ENCODE measurements around the gene ACTG1.

Gene ACTG1

DNA sequence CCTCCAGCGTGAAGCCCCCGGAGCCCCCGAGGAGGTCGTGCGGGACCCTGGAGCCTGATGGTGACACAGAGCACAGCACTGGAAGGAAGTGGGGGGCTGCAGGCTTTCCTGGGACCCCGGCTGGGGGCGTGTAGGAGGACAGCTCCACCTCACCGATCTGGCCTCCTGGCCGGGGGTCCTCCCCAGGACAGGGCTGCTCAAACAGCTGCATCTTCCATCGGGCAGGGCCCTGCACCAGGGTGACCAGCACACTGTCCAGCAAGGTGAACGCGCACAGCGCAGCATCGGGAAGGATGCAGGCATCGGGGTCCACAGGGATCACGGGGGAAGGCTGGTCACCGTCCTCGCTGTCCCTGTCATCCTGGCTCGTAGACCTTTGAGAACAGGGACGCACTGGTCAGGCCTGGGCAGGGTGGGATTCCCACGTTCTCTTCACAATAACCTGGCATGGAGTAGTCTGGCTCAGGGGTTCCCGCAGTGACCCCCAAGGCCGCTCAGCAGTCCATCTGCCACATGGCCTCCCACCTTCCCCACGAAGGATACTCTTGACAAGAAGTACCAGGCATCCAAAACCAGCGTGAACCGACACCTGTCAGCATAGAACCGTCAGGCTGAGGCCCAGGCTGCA lies 38.3 kb upstream of the ACTG1 start:
- Mint-ChIP-seq H3K36me3 (ENCODE audit: low read depth) (peaks cover 9% of the 10 kb centered on the region), H3K4me3 (peak overlapping the region; percentile 88), H3K9me3 (no peaks in the 10 kb centered on the region), H3K27ac (peak overlapping the region; percentile 78), H3K4me1 (ENCODE audit: low read depth) (peaks cover 16% of the 10 kb centered on the region), H3K27me3 (ENCODE audit: low read depth) (no peaks in the 10 kb centered on the region)
- DNase-seq (ENCODE audit: low spot score), result no peak

DNA sequence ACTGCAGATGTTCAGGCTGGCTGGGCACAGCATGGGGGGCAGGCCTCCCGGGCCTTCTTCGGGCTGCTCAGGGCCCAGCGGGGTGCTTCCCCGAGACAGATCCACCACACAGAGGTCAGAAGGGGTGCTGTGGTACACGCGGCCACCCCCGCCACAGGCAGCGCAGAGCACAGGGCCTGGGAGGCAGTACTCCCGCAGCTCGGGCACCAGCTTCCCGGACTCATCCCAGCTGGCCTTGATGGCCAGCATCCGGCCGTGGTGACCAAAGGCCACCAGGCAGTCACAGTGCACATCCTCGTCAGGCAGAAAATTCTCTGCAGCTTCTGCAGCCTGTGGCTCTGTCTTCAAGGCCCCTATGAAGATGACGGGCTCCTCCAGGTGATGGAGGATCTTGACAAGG lies 37.7 kb upstream of the ACTG1 start:
- Mint-ChIP-seq H3K27me3 (ENCODE audit: low read depth) (no peaks in the 10 kb centered on the region), H3K9me3 (no peaks in the 10 kb centered on the region), H3K4me1 (ENCODE audit: low read depth) (peaks cover 16% of the 10 kb centered on the region), H3K27ac (peak overlapping the region; percentile 11), H3K4me3 (peak overlapping the region; percentile 88), H3K36me3 (ENCODE audit: low read depth) (peaks cover 9% of the 10 kb centered on the region)
- no peak for DNase-seq (ENCODE audit: low spot score)

DNA sequence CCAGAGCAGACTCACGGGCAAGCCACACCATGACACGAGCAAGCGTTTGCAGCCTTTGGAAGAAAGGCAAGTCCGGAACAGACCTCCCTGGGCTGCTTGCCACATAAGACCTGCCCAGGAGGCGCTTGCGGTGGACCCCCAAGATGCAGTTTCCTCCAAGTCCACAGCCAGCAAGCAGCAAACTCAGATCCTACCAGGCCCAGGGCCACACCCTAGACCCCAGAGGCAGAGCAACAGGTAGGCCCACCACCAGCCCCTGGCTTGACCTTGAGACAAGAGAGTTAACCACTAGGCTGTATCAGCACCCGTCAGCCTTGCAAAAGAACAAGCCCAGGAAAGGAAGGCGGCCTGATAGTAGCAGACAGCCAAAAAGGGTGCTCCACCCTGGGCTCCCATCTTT lies 37.2 kb upstream of the ACTG1 start:
- H3K27me3 Mint-ChIP-seq (ENCODE audit: low read depth), result no peaks in the 10 kb centered on the region
- H3K4me3 Mint-ChIP-seq, result peak overlapping the region; percentile 49
- H3K27ac Mint-ChIP-seq, result peak overlapping the region; percentile 11
- no peak for DNase-seq (ENCODE audit: low spot score)
- peaks cover 16% of the 10 kb centered on the region for H3K4me1 Mint-ChIP-seq (ENCODE audit: low read depth)
- peaks cover 9% of the 10 kb centered on the region for H3K36me3 Mint-ChIP-seq (ENCODE audit: low read depth)
- no peaks in the 10 kb centered on the region for H3K9me3 Mint-ChIP-seq

DNA sequence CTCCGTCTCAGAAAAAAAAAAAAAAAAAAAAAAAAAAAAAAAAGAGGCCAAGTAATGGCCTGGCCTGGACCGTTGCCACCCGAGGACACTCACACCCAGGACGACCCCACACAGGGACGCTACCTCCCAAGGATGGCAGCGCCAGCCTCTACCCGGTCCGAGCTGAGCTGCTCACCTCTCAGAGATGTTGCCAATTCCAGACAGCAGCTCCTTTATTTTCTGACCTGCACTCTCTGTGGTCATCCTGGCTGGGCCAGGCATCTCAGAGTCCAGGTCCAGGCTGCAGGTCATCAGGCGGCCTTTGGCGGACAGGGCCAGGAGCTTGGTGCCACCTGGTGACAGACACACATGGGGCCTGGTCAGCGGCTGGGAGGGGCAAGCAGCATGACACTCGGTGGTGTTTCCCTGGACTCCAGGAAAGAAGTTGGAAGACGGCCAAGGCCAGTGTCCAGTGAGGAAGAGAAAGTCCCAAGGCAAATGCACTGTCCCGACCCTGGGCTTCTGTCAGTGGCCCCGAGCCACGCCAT lies 36.5 kb upstream of the ACTG1 start:
- no peaks in the 10 kb centered on the region for H3K27me3 Mint-ChIP-seq (ENCODE audit: low read depth)
- H3K4me3 Mint-ChIP-seq, result no peak overlapping the region
- peaks cover 9% of the 10 kb centered on the region for H3K36me3 Mint-ChIP-seq (ENCODE audit: low read depth)
- H3K9me3 Mint-ChIP-seq, result no peaks in the 10 kb centered on the region
- peaks cover 12% of the 10 kb centered on the region for H3K4me1 Mint-ChIP-seq (ENCODE audit: low read depth)
- no peak for DNase-seq (ENCODE audit: low spot score)
- H3K27ac Mint-ChIP-seq, result no peak overlapping the region

DNA sequence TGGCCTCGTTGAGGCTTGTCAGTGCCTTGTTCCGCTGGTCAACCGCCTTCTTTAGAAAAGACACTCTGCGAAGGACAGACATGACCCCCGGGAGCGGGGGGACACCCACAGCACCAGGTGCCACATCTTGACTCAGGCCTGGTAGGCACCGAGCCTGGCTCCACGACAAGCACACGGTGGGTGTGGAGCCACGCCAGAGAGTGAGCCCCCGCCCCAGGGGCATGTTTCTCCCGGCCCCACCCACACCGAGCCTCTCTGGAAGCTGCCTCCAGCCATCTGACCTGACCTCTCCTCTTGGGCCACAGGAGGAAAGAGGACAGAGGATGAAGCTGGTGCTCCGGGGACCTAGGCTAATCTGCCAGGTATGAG lies 35.0 kb upstream of the ACTG1 start:
- no peaks in the 10 kb centered on the region for H3K9me3 Mint-ChIP-seq
- H3K36me3 Mint-ChIP-seq (ENCODE audit: low read depth), result peaks cover 9% of the 10 kb centered on the region
- H3K27ac Mint-ChIP-seq, result no peak overlapping the region
- peaks cover 2% of the 10 kb centered on the region for H3K4me1 Mint-ChIP-seq (ENCODE audit: low read depth)
- no peak overlapping the region for H3K4me3 Mint-ChIP-seq
- no peak for DNase-seq (ENCODE audit: low spot score)
- H3K27me3 Mint-ChIP-seq (ENCODE audit: low read depth), result no peaks in the 10 kb centered on the region

DNA sequence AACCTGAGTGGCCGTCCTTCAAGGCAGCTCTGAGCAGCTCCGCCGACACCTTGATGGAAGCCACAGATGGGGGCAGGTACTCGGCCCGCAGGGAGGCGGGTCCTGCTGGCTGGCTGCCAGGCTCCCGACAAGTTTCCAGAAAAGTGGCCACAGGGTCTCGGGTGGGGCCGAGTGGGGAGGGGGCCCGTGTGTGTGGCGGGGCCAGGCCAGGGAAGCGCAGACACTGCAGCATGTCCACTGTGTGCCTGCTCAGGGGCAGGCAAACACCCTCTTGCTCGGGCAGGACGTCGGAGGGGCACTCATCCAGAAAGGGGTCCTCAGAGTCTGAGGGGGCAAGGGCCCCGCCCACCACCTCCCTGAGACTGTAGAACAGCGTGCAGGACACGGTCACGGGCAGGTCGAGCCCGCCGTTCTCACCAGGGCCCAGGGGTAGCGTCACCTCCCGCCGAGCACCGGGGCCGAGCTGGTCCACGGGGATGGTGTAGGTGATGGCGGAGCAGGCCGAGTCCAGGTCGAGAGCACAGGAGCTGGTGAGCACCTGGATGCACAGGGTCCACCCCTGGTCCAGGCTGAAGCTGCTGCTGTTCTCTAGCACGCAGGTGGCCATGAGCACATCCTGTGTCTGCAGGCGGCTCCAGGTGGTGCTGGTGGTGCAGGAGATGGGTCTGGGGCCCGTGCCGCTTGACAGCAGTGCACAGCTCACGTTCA lies 34.5 kb upstream of the ACTG1 start:
- Mint-ChIP-seq H3K4me3 (no peak overlapping the region), H3K4me1 (ENCODE audit: low read depth) (peaks cover 2% of the 10 kb centered on the region), H3K27ac (no peak overlapping the region), H3K36me3 (ENCODE audit: low read depth) (peaks cover 9% of the 10 kb centered on the region), H3K27me3 (ENCODE audit: low read depth) (no peaks in the 10 kb centered on the region), H3K9me3 (no peaks in the 10 kb centered on the region)
- no peak for DNase-seq (ENCODE audit: low spot score)

DNA sequence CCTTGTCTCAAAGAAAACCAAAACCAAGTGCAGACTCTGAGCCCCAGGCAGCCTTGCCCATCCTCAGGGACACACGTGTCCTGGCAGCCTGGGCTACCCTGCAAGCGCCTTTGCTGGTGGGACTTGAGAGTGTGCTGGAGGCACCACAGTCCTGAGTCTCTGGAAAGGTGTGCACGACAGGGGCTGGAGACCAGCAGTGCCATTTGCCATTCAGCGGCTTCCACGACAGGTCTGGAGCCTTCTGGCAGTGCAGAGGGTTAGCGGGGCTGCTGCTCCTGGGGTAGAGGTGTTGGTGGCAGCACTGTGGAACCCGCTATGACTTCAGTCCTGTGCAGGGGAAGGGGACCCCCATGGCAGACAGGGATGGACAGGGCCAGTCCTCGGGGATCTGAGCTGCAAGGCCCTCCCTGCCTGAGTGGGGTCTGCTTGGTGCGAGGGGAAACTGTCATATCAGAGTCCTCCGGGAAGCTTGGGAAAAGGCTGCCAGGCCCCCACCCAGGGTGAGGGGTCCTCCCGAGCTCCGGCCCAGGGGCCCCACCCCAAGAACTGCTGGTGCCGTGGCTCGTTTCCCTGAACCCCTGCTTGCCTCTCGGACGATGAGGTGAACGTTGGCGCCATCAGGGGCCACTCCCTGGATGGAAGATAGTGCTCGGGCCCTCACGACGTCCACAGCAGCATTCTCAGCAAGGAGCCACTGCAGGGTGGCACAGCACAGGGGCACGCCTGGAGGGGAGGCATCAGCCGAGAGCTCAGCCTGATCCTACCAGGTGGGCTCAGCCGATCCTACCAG lies 32.8 kb upstream of the ACTG1 start:
- H3K27ac Mint-ChIP-seq, result no peak overlapping the region

DNA sequence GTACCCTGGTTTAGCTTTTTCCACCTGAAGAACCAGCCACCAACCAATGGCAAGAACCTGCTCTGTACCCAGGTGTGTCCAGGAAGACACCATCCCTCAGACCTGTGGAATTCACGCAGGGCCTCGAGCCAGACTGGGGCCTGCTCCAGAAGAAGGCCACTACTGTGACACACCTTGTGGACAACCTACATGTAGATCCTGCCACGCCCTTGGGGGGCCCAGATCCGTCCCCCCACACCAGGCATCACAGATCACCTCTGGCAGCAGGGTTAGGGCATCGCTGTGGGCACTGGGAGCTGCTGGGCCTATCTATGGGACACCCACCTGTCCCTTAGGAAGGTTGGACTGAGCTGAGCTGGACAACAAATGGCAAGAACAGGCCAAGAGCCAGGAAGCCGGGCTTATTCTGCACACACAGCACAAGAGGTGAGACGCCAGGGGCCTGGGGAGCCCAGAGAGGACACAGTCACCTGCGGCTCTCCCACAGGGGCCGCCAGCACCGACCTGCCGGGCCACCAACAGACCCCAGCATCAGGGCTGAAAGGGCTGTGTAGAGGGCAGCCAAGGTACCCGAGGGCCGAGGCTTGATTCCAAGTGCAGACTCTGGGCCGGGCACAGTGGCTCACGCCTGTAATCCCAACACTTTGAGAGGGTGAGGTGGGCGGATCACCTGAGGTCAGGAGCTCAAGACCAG lies 31.8 kb upstream of the ACTG1 start:
- Mint-ChIP-seq H3K27me3 (ENCODE audit: low read depth) (no peaks in the 10 kb centered on the region), H3K36me3 (ENCODE audit: low read depth) (peaks cover 6% of the 10 kb centered on the region), H3K27ac (no peak overlapping the region), H3K4me3 (no peak overlapping the region), H3K4me1 (ENCODE audit: low read depth) (no peaks in the 10 kb centered on the region), H3K9me3 (no peaks in the 10 kb centered on the region)
- DNase-seq (ENCODE audit: low spot score), result no peak

More for the DNA sequence above, 32.8 kb upstream of the ACTG1 start:
- Mint-ChIP-seq H3K4me3 (no peak overlapping the region), H3K9me3 (no peaks in the 10 kb centered on the region), H3K27me3 (ENCODE audit: low read depth) (no peaks in the 10 kb centered on the region), H3K36me3 (ENCODE audit: low read depth) (peaks cover 12% of the 10 kb centered on the region), H3K4me1 (ENCODE audit: low read depth) (peaks cover 2% of the 10 kb centered on the region)
- no peak for DNase-seq (ENCODE audit: low spot score)

DNA sequence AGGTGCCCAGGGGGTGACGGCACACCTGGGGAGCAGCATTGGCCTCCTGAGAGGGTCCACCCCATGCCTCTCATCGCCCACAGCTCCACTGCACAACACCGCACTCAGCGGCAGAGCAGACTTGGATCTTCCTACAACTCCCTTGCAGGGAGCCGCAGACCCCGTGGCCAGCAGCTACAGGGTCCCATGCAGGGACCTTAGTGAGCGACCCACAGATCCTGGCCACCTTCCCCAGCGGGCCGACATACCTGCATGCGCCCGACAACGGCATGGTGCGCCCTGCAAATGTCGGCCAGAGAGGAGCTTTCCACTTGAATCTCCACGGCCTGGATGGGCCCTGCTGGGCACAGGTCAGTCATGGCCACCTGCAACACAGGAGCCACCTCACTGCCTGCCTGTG lies 31.2 kb upstream of the ACTG1 start:
- no peaks in the 10 kb centered on the region for H3K9me3 Mint-ChIP-seq
- H3K36me3 Mint-ChIP-seq (ENCODE audit: low read depth), result peaks cover 6% of the 10 kb centered on the region
- H3K4me3 Mint-ChIP-seq, result no peak overlapping the region
- no peak for DNase-seq (ENCODE audit: low spot score)
- H3K27me3 Mint-ChIP-seq (ENCODE audit: low read depth), result no peaks in the 10 kb centered on the region
- no peaks in the 10 kb centered on the region for H3K4me1 Mint-ChIP-seq (ENCODE audit: low read depth)
- no peak overlapping the region for H3K27ac Mint-ChIP-seq

DNA sequence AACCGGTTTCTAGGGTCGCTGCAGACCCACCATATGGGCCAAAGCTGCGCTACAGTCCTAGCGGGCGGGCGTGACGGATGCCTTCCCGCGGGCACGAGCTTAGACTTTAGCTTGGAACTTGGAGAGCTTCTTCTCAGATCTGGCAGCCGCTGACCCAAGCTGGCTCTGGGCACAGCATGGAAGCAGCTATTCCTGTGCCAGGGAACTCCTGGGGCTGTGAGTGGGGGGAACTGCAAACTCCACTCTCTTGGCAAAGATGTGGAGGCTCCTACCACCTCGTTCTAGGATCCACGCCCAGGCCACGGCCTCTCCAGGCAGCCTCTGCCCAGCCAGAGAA lies 30.7 kb upstream of the ACTG1 start:
- H3K4me3 Mint-ChIP-seq, result no peak overlapping the region
- peaks cover 6% of the 10 kb centered on the region for H3K36me3 Mint-ChIP-seq (ENCODE audit: low read depth)
- H3K27ac Mint-ChIP-seq, result no peak overlapping the region
- H3K4me1 Mint-ChIP-seq (ENCODE audit: low read depth), result no peaks in the 10 kb centered on the region
- no peaks in the 10 kb centered on the region for H3K9me3 Mint-ChIP-seq
- DNase-seq (ENCODE audit: low spot score), result no peak
- H3K27me3 Mint-ChIP-seq (ENCODE audit: low read depth), result no peaks in the 10 kb centered on the region

DNA sequence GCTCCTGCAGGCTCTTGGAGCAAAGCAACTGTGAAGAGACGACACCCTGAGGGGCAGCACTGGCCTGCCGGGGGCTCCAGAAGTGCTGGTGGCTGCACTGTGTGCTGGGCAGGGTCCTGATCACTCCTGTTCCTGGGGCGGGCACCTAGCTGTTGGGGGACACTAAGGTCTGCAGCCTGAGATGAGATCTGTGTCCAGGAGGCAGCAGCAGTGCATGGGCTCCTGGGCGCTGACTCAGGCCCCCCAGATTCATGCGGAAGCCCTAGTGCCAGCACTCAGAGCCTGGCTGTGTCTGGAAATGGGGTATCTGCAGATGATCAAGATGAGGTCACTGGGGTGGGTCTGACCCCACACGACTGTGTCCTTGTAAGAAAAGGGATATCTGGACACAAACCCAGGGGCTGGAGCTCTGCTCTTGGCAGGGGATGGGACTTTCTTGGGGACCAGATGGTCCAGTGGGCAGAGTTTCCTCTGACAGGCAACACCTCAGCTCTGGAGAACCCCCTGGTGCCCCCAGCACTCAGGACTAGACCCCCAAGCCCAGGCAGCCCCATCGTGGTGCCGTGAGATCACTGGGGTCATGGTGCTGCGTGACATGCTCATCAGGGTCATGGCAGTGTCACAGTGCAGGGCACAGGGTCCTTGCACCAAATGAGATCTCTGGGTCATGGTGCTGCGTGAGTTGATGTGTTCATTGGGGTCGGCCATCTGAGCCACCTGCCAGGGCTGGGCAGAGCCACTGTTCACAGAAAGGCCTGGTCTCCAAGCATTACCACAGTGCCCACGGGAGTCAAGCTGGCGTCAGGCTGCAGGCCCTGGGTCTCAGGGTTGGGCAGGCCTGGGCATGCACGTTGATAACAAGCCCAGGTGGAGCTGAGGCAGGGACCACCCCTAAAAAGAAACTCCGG lies 30.1 kb upstream of the ACTG1 start:
- no peak for DNase-seq (ENCODE audit: low spot score)
- Mint-ChIP-seq H3K27ac (no peak overlapping the region), H3K4me1 (ENCODE audit: low read depth) (no peaks in the 10 kb centered on the region), H3K36me3 (ENCODE audit: low read depth) (peaks cover 6% of the 10 kb centered on the region), H3K9me3 (no peaks in the 10 kb centered on the region), H3K27me3 (ENCODE audit: low read depth) (no peaks in the 10 kb centered on the region), H3K4me3 (no peak overlapping the region)

DNA sequence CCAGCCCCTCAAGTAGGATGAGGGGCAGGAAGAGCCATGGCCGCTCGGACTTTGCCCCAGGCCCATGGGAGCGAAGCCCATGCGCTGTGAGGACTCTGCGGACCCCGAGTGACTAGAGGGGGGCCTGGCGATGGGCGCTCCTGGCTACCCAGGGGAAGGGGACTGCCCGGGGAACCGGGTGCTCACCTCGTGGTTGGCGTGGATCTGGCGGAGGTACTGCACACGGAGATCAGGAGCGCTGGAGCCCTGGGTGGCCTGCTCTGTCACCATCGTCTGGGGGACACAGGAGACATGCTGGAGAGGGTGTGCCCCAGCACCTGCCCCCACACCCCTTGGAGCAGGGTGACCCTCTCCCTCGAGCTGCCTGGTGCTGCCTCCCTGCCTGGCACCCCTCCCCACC lies 28.5 kb upstream of the ACTG1 start:
- H3K27me3 Mint-ChIP-seq (ENCODE audit: low read depth), result peaks cover 1% of the 10 kb centered on the region
- H3K9me3 Mint-ChIP-seq, result no peaks in the 10 kb centered on the region
- H3K4me1 Mint-ChIP-seq (ENCODE audit: low read depth), result no peaks in the 10 kb centered on the region
- H3K4me3 Mint-ChIP-seq, result no peak overlapping the region
- H3K27ac Mint-ChIP-seq, result no peak overlapping the region
- no peak for DNase-seq (ENCODE audit: low spot score)
- peaks cover 3% of the 10 kb centered on the region for H3K36me3 Mint-ChIP-seq (ENCODE audit: low read depth)

DNA sequence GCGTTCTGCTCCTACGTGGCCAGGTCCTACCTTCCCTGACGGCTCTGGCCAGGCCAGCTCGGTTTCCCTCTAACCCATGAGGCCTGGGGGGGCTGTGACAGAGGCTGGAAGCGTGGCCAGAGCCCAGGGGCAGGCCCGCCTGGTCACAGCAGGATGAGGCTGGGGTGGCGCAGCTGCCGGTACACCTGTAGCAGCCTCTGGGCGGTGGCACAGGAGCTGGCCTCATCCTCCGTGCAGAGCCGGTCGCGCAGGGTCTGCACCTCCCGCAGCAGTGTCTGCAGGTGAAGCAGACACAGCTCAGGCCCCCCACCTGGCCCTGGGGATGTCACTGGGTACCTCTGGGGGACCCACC lies 28.1 kb upstream of the ACTG1 start:
- Mint-ChIP-seq H3K36me3 (ENCODE audit: low read depth) (peaks cover 3% of the 10 kb centered on the region), H3K27ac (no peak overlapping the region), H3K4me1 (ENCODE audit: low read depth) (no peaks in the 10 kb centered on the region), H3K27me3 (ENCODE audit: low read depth) (peaks cover 6% of the 10 kb centered on the region), H3K4me3 (no peak overlapping the region), H3K9me3 (no peaks in the 10 kb centered on the region)
- no peak for DNase-seq (ENCODE audit: low spot score)
